K562 (cell line): ENCODE data around the gene SACM1L. TPM values are rescaled to one million over a fixed set of nuclear protein-coding genes. Genes with fewer than 3 reads are reported as not detected.
A peak's percentile ranks its signal among the peaks of the same experiment; 100 is the strongest.

Experiments used
- ATAC-seq: fragments of 200-7000 bp; cut with Tn5 transposase; 3 replicates; pipeline ENCODE4 v1.9.1; 2020; ENCODE audit warnings: moderate library complexity
- BruUV-seq: library from RNA; stranded (reverse); fragments of 400-500 nt; replicated peaks from 2 replicates; lab custom pipeline; 2021; lab: Mats Ljungman, UMichigan
- CTCF ChIA-PET: fragments of 300-600 bp; formaldehyde crosslinking; extraction: SDS; loops from one replicate; lab custom pipeline; 2021; ENCODE audit warnings: low intra/inter-chr PET ratio; lab: Yijun Ruan, JAX
- POLR2A ChIA-PET: fragments of 300-600, 350-650 bp; sonication (Branson Sonifier 250); formaldehyde crosslinking; extraction: SDS; loops from one replicate; lab custom pipeline; 2021; ENCODE audit warnings: antibody characterized with exemption, inconsistent platforms; lab: Yijun Ruan, JAX
- DNase-seq, 4 experiments: peaks; one replicate each; pipeline versions ENCODE4 v3.0.0 to v3.0.0-alpha.2; 2011 to 2018; ENCODE audit warnings: low spot score in 3 of 4, mixed read lengths in 3 of 4; ENCODE audit errors: extremely low read depth in 1 of 4
- FAIRE-seq: peaks from 2 replicates; lab custom pipeline; 2011; peaks lifted over from hg19 to GRCh38; lab: Jason Lieb, UNC
- H2AFZ ChIP-seq: 2 replicates; pipeline ENCODE4 v1.6.0; 2011; ENCODE audit warnings: low read depth, low read length, control low read depth, inconsistent platforms
- H3K27ac ChIP-seq: fragments of 200-600 bp; 3 replicates; pipeline ENCODE4 v1.8.0; 2011; ENCODE audit warnings: low read depth, mild to moderate bottlenecking, control low read depth, inconsistent platforms, low read length, moderate library complexity, mixed read lengths; ENCODE audit errors: extremely low read depth
- H3K27me3 ChIP-seq, 2 experiments: fragments of 300-600 bp in 1 of 2; 2 replicates in 1 of 2; 3 replicates in 1 of 2; pipeline versions ENCODE4 v1.6.0 to v1.8.0; 2011; ENCODE audit warnings: inconsistent platforms in 2 of 2, low read length in 2 of 2, mild to moderate bottlenecking in 1 of 2, mixed read lengths in 1 of 2, moderate library complexity in 1 of 2; ENCODE audit not compliant: control insufficient read depth in 2 of 2, insufficient read depth in 2 of 2
- H3K36me3 ChIP-seq: fragments of 300-600 bp; 3 replicates; pipeline ENCODE4 v1.8.0; 2011; ENCODE audit warnings: mild to moderate bottlenecking, low read length, inconsistent platforms; ENCODE audit not compliant: control insufficient read depth, insufficient read depth
- H3K4me1 ChIP-seq, 2 experiments: fragments of 200-600 bp in 1 of 2; replicated peaks in 1 of 2; 2 replicates in 1 of 2; 3 replicates in 1 of 2; pipeline versions ENCODE4 v1.5.1 to v1.8.0; 2011; ENCODE audit warnings: inconsistent platforms in 2 of 2, low read length in 2 of 2, mild to moderate bottlenecking in 1 of 2, mixed read lengths in 1 of 2, moderate library complexity in 1 of 2; ENCODE audit not compliant: control insufficient read depth in 2 of 2, insufficient read depth in 2 of 2
- H3K4me2 ChIP-seq: 2 replicates; pipeline ENCODE4 v1.6.1; 2011; ENCODE audit warnings: low read length, control low read depth, inconsistent platforms, mixed read lengths; ENCODE audit not compliant: insufficient read depth
- H3K4me3 ChIP-seq: fragments of 200-600 bp; sonication (generic), shearing (Covaris generic); 2 replicates; pipeline ENCODE4 v1.5.1; 2016; ENCODE audit warnings: control low read depth, inconsistent platforms
- H3K79me2 ChIP-seq: fragments of 200-600 bp; 3 replicates; pipeline ENCODE4 v1.8.0; 2011; ENCODE audit warnings: low read length, inconsistent platforms; ENCODE audit not compliant: control insufficient read depth, insufficient read depth
- H3K9ac ChIP-seq, 2 experiments: 2 replicates each; pipeline versions ENCODE4 v1.6.0 to v1.6.1; 2011; ENCODE audit warnings: low read depth in 2 of 2, low read length in 2 of 2, control low read depth in 1 of 2, inconsistent platforms in 1 of 2, mild to moderate bottlenecking in 1 of 2, mixed read lengths in 1 of 2; ENCODE audit not compliant: insufficient read depth in 1 of 2
- H3K9me1 ChIP-seq: one replicate; pipeline ENCODE4 v1.6.0; 2011; ENCODE audit warnings: inconsistent platforms, mild to moderate bottlenecking, low read length, moderate library complexity; ENCODE audit not compliant: control insufficient read depth, insufficient read depth
- H3K9me3 ChIP-seq: replicated peaks from 2 replicates; pipeline ENCODE4 v1.5.1; 2011; ENCODE audit warnings: low read depth, low read length, inconsistent platforms; ENCODE audit not compliant: control insufficient read depth, insufficient read depth
- H4K20me1 ChIP-seq: replicated peaks from 2 replicates; pipeline ENCODE4 v1.6.1; 2011; ENCODE audit warnings: low read length, inconsistent platforms, mixed read lengths; ENCODE audit not compliant: control insufficient read depth, insufficient read depth
- C11orf30 ChIP-seq: fragments of 450-650 bp; IDR thresholded peaks from 2 replicates; pipeline ENCODE4 v1.6.1; 2016; ENCODE audit warnings: low read depth, mild to moderate bottlenecking
- CBX1 ChIP-seq: sonication (generic); IDR thresholded peaks from 2 replicates; pipeline ENCODE4 v1.6.1; 2016; ENCODE audit warnings: antibody characterized with exemption, low read depth, mild to moderate bottlenecking
- FOXK2 ChIP-seq, 2 experiments: fragments of 450-650 bp; IDR thresholded peaks in 1 of 2; conservative IDR thresholded peaks in 1 of 2; 2 replicates each; pipeline ENCODE4 v1.6.1; 2016; ENCODE audit warnings: low read depth in 2 of 2, mild to moderate bottlenecking in 1 of 2
- GTF2A2 ChIP-seq: IDR thresholded peaks from 2 replicates; pipeline ENCODE4 v1.6.1; 2016; ENCODE audit warnings: mild to moderate bottlenecking, missing genetic modification characterization, missing compliant biosample characterization
- MEIS2 ChIP-seq: fragments of 450-650 bp; IDR thresholded peaks from 2 replicates; pipeline ENCODE4 v1.6.1; 2014; ENCODE audit warnings: mild to moderate bottlenecking; ENCODE audit not compliant: partially characterized antibody
- POLR2A ChIP-seq: fragments of 450-650 bp; conservative IDR thresholded peaks from 2 replicates; pipeline ENCODE4 v1.6.1; 2016
- SMAD1 ChIP-seq: fragments of 150-350 bp; IDR thresholded peaks from 2 replicates; pipeline ENCODE4 v1.6.1; 2014; ENCODE audit warnings: low read length, low read depth; ENCODE audit not compliant: partially characterized antibody
- XRCC4 ChIP-seq: IDR thresholded peaks from one replicate; pipeline ENCODE4 v1.6.1; 2011; ENCODE audit not compliant: insufficient read depth, insufficient read length; ENCODE audit errors: extremely low read depth
- ZNF274 ChIP-seq: IDR thresholded peaks from 2 replicates; pipeline ENCODE4 v1.6.1; 2011; ENCODE audit warnings: low read depth, mild to moderate bottlenecking, low read length, moderate library complexity, borderline replicate concordance
- ZNF316 ChIP-seq: fragments of 450-650 bp; IDR thresholded peaks from 2 replicates; pipeline ENCODE4 v1.6.1; 2016
- ZNF589 ChIP-seq: fragments of 200-800 bp; sonication (Bioruptor generic); IDR thresholded peaks from 2 replicates; pipeline ENCODE4 v1.6.1; 2016; ENCODE audit warnings: low read depth, missing genetic modification characterization, missing compliant biosample characterization
- ZSCAN32 ChIP-seq: fragments of 450-650 bp; formaldehyde crosslinking; IDR thresholded peaks from 2 replicates; pipeline ENCODE4 v1.4.0; 2020; ENCODE audit warnings: mild to moderate bottlenecking, moderate library complexity
- WGBS: fragments of 100-300 bp; shearing (Covaris generic); methylation state at CpG from one replicate; pipeline ENCODE4 v1.1.6; 2016; ENCODE audit warnings: low coverage, mixed read lengths; ENCODE audit not compliant: insufficient coverage; ENCODE audit errors: missing lambda C conversion rate; 5-methylcytosine and 5-hydroxymethylcytosine counted together
- in situ Hi-C: fragments of 300-500 bp; cut with MboI; formaldehyde crosslinking; loops from 4 replicates; pipeline ENCODE4 v1.15.0; 2018; ENCODE audit warnings: inconsistent platforms, mixed read lengths
- intact Hi-C: fragments of 100-400 bp; cut with micrococcal nuclease; formaldehyde crosslinking; loops from 2 replicates; pipeline ENCODE4 v1.14.2; 2022
- polyA plus RNA-seq, 8 experiments: library from polyadenylated mRNA; depleted of rRNA in 4 of 8; stranded (reverse) in 5 of 8; unstranded in 3 of 8; fragments of >200 nt; fragmentation: Nextera tagmentation in 2 of 8; fragmentation: Illumina TruSeq in 1 of 8; extraction: Ambion mirVana in 2 of 8; extraction: Trizol in 1 of 8; gene quantifications; 2 replicates each; pipeline versions ENCODE4 v1.2.1 to v1.2.3, GENCODE V29; 2011 to 2014; ENCODE audit warnings: inconsistent platforms in 1 of 8, missing spikeins in 1 of 8
- total RNA-seq, 7 experiments: library from RNA; depleted of rRNA in 6 of 7; stranded (reverse); fragments of >200 nt in 6 of 7; fragmentation: Illumina TruSeq in 2 of 7; extraction: Trizol in 2 of 7; gene quantifications; 2 replicates each; pipeline versions ENCODE4 v1.2.1 to v1.2.3, GENCODE V29; 2011 to 2021; ENCODE audit warnings: low replicate concordance in 1 of 7

Gene SACM1L
- total and polyA plus RNA-seq, 9 of the 15 experiments (the other 6 are each of a cell fraction or from before 2014, with no cell fraction given) = 25.7 to 67.2 (median 40.3) TPM

DNA sequence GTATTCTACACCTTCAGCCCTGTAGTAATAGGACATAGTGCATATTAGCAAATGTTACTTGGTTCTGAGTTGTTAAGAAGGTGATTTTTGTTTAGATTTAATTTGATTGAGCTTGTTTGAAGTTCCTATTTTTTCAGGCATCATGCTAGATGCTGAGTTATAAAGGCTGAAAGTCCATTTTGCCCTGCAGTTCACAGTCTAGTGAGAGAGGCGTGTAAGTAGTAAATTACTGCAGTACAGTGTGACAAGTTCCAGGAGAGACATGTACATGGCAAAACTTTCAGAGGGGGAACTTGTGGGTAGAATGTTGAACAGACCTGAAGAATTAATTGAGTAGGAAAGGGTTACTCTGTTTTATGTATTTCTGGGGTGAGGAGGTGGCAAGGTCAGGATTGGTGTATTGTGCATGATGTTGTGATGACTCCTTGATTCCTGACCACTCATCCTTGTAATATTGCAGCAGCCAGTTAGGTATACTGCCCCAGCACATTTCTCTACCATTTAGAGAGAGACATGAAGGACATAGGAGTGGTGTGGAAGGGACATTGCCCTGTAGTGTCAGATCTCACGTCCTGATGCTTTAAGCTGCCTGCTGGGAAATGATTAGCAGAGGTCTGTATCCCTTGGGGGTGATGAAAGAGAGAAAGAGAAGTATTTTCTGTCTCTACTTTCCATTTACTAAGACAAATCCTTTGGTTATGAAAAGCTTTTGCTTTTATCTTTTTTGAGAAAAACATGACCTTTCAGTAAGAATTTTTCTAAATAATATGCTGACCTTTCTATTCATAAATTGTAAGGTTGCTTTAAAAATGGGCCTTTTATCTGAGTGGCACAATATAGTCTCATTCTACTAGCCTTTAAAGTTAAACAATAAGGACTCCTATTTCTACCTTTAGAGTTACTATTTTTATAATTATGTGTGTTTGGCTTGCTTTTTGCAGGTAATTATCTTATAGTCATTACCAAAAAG lies 16.9 kb downstream of the SACM1L start:
- intact Hi-C loops (no loop called here), in situ Hi-C loops (no loop called here)
- POLR2A ChIA-PET = interaction anchor here (0.6 to 3.1 kb wide), 6 partner anchors 10 to 325 kb away, joined by 3 to 15 read pairs (median 4); no protein-coding TSS in a partner anchor
- Histone ChIP-seq H3K27ac (no peak overlapping the region), H3K4me3 (no peak overlapping the region), H4K20me1 (no peaks in the 10 kb centered on the region), H3K79me2 (peaks cover 24% of the 10 kb centered on the region), H3K9me3 (no peaks in the 10 kb centered on the region), H3K36me3 (peaks cover 75% of the 10 kb centered on the region), H3K4me2 (no peak overlapping the region), H3K27me3 (no peaks in the 10 kb centered on the region), H3K4me1 (no peaks in the 10 kb centered on the region), H2AFZ (no peak overlapping the region), H3K9ac (no peak overlapping the region), H3K9me1 (no peaks in the 10 kb centered on the region)
- TSS peak; percentile 5 for BruUV-seq
- no peak for DNase-seq
- ATAC-seq = no peak
- no peak for FAIRE-seq
- 82% methylated on average over 2 of the region's 2 CpGs for WGBS
- CTCF ChIA-PET = no interaction called here
- TF ChIP-seq FOXK2 (conservative IDR thresholded peaks at IDR 0.05 in 1 of 2, IDR thresholded peaks at IDR 0.05 in 1 of 2; ENCODE audit: low read depth in 2 of 2) (no peak), ZSCAN32 (no peak), C11orf30 (peak; percentile 46; the same call in 1 of the 2 replicates), POLR2A (no peak), ZNF316 (peak; percentile 77), CBX1 (no peak), GTF2A2 (tag) (no peak), MEIS2 (no peak), ZNF589 (no peak), ZNF274 (no peak), XRCC4 (no peak), SMAD1 (no peak)
